GM18907 (cell line): ENCODE results near the gene PAN3.

ENCODE experiments used
- ATAC-seq: cut with Tn5 transposase; IDR thresholded peaks from one replicate; pipeline ENCODE4 v1.9.1; 2021; ENCODE audit warnings: mild to moderate bottlenecking, moderate library complexity; ENCODE audit not compliant: unreplicated experiment

Gene PAN3

DNA sequence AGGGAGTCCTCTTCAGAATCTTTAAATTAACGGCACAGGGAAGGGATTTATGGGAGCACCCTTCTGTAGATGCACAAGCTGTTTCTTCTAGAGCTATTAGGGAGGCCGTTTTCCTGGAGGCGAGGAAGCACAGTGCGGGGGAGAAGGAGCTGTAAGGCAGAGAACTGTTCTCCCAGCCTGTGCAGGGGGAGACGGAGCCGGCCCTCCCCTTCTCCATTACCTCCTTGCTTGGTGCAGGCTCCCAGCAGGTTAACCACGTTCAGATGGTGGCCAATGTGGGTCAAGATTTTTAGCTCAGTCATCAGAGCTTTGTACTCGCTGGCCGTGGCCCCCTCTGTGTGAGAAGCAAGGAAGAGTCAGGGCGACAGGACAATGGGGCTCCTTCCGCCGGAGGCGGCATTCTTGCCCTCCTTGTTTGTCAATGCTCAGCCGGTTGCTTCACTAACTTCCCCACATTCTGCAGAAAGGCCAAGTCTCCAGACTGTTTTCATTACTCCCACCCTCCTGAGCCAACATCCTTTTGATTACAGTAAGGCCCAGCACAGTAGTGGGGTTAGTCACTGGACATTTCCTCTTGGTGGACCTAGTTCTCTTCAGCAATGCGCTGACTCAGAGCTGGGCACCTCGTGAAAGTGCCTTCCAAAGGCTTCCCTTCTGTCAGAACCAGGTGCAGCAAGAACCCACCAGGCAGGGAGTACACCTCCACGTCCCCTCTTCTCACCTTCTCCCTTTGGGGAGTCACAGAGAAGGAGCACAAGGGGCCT is 191.2 kb downstream of the PAN3 start:
- ATAC-seq = no peak

DNA sequence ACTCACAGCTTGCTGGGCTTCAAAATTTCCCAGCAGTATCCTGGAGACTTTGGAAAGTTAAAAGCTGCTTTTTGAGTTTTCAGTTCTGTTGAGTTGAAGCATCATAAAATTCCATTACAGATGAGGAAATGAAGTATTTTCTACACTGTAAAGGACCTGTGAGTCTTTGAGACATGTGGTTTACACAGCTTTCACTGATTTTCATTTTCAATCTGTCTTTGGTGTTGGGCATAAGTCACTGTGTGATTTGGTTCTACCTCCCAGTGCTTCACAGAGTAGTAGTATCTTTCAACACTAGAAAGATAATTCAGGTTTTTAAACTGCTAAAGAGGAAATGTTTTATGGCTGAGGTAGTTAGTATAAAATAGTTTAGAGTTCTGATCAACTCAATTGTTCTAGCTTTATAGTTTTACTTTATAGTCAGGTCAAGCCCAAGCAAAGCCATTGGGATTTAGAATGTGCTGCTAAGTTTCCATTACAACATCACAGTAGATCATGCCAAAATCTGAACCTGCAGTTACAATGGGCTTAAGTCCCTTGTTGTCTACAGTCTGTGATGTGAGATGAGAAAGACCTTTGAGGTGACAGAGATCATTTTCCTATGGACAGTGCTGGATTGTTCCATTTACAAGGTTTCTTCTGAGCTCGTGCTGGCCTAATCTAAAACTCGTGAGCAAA is 195.0 kb downstream of the PAN3 start:
- ATAC-seq = no peak

DNA sequence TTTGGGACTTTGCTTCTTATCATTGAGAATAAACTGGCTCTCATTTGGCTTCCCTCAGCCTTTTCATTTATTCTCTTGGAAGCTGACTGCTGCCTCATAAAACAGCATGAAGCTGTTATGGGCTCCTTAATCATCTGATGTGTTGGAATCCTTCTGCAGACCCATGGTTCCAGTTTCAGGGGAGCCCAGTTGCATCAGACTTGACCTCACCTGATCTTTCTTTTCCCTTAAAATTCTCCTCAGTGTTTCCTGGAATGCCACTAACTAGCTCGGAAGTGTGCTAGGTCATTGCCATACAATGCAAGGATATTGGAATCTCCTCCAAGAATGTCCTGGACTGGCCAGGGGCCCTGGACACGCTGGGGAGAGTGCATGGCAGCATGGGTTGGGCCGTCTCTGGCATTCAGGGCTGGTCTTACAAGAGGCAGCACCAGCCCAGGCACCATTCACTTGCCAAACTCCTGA is 197.9 kb downstream of the PAN3 start:
- ATAC-seq = no peak

DNA sequence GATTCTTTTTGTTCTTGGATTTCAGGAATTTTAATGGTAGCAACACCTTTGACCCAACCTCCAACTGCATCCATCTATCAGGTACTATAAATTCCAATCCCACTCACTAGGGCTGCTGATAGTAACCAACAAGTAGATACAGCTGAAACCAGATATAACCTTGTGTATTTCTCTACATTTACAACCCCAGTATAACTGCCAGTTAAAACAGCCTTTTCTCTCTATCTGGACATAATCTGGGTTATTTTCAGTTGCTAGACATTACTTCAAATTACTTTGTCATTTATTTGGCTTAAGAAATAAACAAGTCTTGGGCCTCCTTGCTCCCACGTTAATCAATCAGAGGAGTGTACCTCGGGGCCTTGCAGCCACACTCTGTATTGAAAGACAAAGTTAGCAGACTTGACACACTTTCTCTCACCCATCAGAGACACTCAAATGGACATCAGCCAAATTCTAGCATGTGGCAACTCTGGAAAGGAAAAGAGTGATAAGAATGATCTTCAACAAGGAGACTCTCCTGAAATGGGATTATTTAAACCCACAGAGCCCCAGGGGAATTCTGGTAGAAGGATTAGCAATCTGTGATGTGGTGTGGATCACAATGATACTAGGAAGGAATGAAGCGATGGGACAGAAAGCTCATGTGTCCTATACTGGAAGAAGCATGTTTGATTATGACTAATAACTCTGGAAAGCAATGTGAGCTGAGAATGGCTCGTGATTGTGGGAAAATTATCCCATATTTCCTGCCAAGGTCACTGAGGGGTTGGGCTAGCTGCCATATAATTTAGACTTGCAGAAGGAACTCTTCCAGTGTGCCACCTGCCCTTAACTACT is 199.0 kb downstream of the PAN3 start:
- ATAC-seq = no peak

DNA sequence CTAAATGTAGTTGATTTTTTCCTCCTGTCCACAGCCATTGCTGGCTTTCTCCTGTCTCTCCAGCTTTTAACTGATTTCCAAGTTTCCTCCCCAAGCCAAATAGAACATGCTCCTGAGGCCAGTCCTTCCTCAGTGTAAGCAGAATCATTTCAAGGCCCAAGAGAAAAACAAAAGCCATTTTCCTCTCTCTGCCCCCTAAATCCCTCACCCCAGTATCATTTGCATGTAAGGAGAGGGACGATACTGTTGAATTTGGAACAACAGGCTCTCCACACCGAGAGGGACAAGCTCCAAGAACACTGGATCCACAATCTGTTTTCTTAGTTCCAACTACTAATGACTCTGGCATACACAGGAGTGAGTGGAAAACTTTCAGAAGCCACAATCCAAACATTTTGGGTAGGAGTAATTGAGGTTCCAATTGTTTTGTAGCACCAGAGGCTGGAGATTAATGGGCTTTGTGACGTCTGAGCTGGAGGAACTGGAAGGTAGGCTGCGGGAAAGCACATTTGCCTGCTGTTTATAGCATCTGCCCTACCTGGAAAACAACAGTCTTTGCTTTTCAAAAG is 199.7 kb downstream of the PAN3 start:
- ATAC-seq = no peak

DNA sequence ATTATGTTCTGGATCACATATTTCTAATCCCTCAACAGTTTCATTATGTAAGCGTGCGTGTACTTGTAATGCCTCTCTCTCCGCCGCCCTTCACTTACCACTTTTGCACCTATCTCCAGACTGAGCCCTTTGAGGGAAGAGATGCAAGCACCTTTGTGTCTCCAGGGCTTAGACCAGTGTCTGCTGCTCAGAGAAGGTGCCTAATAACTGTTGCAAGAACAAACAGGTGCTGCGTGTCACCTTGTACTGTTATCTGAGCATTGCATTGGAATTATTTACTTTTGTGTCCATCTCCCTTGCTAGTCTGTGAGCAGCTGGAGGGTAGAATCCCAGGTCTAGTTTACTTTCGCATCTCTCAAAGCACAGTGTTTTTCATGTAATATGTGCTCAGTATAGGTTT is 200.4 kb downstream of the PAN3 start:
- no peak for ATAC-seq

DNA sequence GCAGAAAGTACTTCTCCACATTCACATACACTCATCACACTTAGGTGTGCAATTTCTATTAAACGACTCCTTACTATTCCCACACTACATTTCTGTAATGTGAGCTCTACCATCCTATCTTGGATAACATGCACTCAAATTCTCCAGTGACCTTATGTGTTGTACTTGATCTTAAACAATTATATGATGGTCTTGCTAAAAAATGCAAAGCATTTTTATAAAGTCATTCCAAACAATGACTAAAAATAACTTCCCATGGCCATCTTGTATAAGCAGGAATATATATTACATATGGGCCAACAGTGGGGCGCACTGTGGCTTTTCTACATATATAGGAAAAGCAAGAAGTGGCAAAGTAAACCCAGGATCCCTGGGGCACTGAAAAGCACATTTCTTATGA is 201.1 kb downstream of the PAN3 start:
- ATAC-seq = no peak

DNA sequence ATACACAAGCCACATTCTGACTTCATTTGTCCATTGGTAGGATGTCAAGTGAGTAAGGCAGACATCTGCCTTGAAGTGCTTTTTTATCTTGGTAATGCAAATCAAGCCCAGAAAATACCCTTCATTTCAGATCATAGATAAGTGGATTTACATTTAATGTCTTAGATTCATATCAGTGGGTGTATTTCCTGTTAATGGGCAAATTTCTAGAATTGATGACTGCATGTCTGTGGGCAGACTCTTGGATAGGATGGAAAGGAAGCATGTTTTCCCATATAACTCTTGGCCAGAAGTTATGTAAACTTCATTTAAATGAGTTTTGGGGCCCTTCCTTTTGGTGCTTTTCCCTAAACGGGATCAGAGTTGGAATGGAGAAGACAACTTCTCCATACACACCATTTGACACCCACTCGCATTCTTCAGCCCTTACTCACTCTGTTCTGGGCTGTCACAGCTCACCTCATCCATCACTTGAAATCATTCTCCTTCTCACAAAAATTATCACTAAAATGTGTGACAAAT is 202.0 kb downstream of the PAN3 start:
- no peak for ATAC-seq

DNA sequence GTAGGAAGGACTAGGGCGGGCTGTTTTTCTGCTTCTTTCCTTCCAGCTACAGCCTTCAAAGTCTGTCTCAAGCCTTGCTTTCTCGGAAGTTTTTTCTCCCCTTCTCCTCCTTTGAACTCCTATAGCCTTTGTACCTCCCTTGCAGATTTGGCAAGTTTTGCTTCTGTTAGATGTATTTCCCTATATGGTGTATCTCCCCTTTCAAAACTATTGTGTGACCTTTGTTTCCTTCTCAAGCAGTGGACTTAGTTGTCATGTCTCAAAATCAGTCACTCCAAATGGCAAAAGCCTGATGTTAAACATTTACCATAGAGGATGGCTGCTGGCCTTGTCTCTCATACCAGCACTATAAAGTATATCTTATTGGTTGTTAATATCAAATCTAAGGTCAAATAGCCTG is 203.9 kb downstream of the PAN3 start:
- no peak for ATAC-seq

DNA sequence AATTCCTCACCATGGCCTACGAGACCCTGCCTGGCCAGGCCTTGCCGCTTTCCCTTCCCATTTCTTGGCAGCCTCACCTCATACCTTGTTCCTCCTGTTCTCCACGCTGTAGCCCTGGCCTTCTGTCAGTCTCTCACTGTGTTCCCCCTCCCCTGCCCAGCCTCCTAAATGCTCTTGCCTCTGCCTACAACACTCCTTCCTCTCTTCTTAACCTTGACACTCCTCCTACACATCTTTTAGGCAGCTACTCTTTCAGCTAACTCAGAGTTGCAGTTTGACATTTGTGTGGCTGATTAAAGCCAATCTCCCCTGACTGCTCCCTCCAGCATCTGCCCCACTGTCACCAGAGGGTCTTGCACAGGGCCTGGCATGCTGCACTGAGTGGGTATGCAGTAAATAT is 205.8 kb downstream of the PAN3 start:
- ATAC-seq = no peak
